ENCODE results near the gene ADRA1B.

Gene ADRA1B

GRCh38 chr5:159901772-159902171 lies 14.5 kb upstream of the ADRA1B start:
- no peak for DNase-seq (ENCODE audit: low read depth)

GRCh38 chr5:159902444-159903121 lies 13.7 kb upstream of the ADRA1B start:
- no peak for DNase-seq (ENCODE audit: low read depth)

- DNase-seq (ENCODE audit: low read depth) = no peak
These were observed 13.2 kb upstream of the ADRA1B start for GRCh38 chr5:159903131-159903530.

- DNase-seq (ENCODE audit: low read depth) = no peak
These were observed 11.4 kb upstream of the ADRA1B start for GRCh38 chr5:159904874-159905273.

- DNase-seq (ENCODE audit: low read depth) = peak; percentile 72
These were observed 10.8 kb upstream of the ADRA1B start for GRCh38 chr5:159905496-159905895.

GRCh38 chr5:159906463-159906862 lies 9.8 kb upstream of the ADRA1B start:
- no peak for DNase-seq (ENCODE audit: low read depth)

- DNase-seq (ENCODE audit: low read depth) = no peak
These were observed 9.3 kb upstream of the ADRA1B start for GRCh38 chr5:159906943-159907342.

- DNase-seq (ENCODE audit: low read depth) = no peak
These were observed 8.3 kb upstream of the ADRA1B start for GRCh38 chr5:159907689-159908590.

- DNase-seq (ENCODE audit: low read depth) = no peak
These were observed 7.7 kb upstream of the ADRA1B start for GRCh38 chr5:159908591-159908940.

GRCh38 chr5:159909126-159909525 lies 7.2 kb upstream of the ADRA1B start:
- no peak for DNase-seq (ENCODE audit: low read depth)

GRCh38 chr5:159910207-159910842 lies 6.0 kb upstream of the ADRA1B start:
- no peak for DNase-seq (ENCODE audit: low read depth)

- DNase-seq (ENCODE audit: low read depth) = no peak
These were observed 5.4 kb upstream of the ADRA1B start for GRCh38 chr5:159910843-159911229.

GRCh38 chr5:159911349-159911748 lies 4.9 kb upstream of the ADRA1B start:
- DNase-seq (ENCODE audit: low read depth) = no peak

- DNase-seq (ENCODE audit: low read depth) = peak; percentile 39
These were observed 4.1 kb upstream of the ADRA1B start for GRCh38 chr5:159912033-159912800.

- DNase-seq (ENCODE audit: low read depth) = peak; percentile 47
These were observed 3.2 kb upstream of the ADRA1B start for GRCh38 chr5:159913048-159913447.

GRCh38 chr5:159913501-159913900 lies 2.8 kb upstream of the ADRA1B start:
- no peak for DNase-seq (ENCODE audit: low read depth)

- DNase-seq (ENCODE audit: low read depth) = no peak
These were observed 819 bp downstream of the ADRA1B start for GRCh38 chr5:159916841-159917761.

GRCh38 chr5:159917994-159918393 lies 1.7 kb downstream of the ADRA1B start:
- DNase-seq (ENCODE audit: low read depth) = no peak

GRCh38 chr5:159921721-159922120 lies 5.4 kb downstream of the ADRA1B start:
- DNase-seq (ENCODE audit: low read depth) = no peak

- DNase-seq (ENCODE audit: low read depth) = no peak
These were observed 6.7 kb downstream of the ADRA1B start for GRCh38 chr5:159923008-159923407.
